HL-60 (cell line): ENCODE results near the gene ALK.

Source experiments
- POLR2AphosphoS5 ChIP-seq: IDR thresholded peaks from 2 replicates; pipeline ENCODE4 v1.6.1; 2012; ENCODE audit warnings: low read depth
- TF ChIP-seq, protein P1 (sequence below): IDR thresholded peaks from one replicate; pipeline ENCODE4 v1.5.1; 2011; ENCODE audit warnings: low read length, control low read depth, inconsistent platforms; ENCODE audit not compliant: insufficient read depth

DNA sequence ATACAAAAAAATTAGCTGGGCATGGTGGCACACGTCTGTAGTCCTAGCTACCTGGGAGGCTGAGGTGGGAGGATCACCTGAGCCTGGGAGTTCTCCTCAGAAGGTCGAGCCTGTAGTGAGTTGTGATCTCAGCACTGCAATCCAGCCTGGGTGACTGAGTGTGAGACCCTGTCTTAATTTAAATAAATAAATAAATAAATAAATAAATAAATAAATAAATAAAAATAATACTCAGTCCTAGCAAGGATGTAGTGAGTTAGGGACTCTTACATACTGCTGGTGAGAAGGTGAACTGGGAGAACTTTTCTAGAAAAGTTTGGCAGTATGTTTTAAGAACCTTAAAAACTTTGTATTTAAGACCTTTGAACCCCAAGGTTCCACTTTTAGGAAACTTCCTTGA is 576.1 kb downstream of the ALK start:
- no peak for TF ChIP-seq POLR2AphosphoS5
- TF ChIP-seq, protein P1, sequence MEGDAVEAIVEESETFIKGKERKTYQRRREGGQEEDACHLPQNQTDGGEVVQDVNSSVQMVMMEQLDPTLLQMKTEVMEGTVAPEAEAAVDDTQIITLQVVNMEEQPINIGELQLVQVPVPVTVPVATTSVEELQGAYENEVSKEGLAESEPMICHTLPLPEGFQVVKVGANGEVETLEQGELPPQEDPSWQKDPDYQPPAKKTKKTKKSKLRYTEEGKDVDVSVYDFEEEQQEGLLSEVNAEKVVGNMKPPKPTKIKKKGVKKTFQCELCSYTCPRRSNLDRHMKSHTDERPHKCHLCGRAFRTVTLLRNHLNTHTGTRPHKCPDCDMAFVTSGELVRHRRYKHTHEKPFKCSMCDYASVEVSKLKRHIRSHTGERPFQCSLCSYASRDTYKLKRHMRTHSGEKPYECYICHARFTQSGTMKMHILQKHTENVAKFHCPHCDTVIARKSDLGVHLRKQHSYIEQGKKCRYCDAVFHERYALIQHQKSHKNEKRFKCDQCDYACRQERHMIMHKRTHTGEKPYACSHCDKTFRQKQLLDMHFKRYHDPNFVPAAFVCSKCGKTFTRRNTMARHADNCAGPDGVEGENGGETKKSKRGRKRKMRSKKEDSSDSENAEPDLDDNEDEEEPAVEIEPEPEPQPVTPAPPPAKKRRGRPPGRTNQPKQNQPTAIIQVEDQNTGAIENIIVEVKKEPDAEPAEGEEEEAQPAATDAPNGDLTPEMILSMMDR = no peak
